Fibroblast of pulmonary artery (primary cell): ENCODE results near the gene TMEM9B.
"Not testable (repeated sequence)": the region's sequence is repeated elsewhere in the genome, so short reads cannot be mapped to it uniquely, and the experiment has no call there.

Experiments
- DNase-seq: peaks from one replicate; pipeline ENCODE4 v3.0.0-alpha.2; 2010; ENCODE audit warnings: low read depth
- H3K4me3 ChIP-seq: replicated peaks from 2 replicates; pipeline ENCODE4 v1.5.1; 2011; ENCODE audit warnings: low read depth, mild to moderate bottlenecking, control low read depth, low read length, moderate library complexity
- TF ChIP-seq, protein P1 (sequence below): IDR thresholded peaks from 2 replicates; pipeline ENCODE4 v1.5.1; 2011; ENCODE audit warnings: mild to moderate bottlenecking, control low read depth, low read length, inconsistent platforms; ENCODE audit errors: missing control alignments

Gene TMEM9B

DNA sequence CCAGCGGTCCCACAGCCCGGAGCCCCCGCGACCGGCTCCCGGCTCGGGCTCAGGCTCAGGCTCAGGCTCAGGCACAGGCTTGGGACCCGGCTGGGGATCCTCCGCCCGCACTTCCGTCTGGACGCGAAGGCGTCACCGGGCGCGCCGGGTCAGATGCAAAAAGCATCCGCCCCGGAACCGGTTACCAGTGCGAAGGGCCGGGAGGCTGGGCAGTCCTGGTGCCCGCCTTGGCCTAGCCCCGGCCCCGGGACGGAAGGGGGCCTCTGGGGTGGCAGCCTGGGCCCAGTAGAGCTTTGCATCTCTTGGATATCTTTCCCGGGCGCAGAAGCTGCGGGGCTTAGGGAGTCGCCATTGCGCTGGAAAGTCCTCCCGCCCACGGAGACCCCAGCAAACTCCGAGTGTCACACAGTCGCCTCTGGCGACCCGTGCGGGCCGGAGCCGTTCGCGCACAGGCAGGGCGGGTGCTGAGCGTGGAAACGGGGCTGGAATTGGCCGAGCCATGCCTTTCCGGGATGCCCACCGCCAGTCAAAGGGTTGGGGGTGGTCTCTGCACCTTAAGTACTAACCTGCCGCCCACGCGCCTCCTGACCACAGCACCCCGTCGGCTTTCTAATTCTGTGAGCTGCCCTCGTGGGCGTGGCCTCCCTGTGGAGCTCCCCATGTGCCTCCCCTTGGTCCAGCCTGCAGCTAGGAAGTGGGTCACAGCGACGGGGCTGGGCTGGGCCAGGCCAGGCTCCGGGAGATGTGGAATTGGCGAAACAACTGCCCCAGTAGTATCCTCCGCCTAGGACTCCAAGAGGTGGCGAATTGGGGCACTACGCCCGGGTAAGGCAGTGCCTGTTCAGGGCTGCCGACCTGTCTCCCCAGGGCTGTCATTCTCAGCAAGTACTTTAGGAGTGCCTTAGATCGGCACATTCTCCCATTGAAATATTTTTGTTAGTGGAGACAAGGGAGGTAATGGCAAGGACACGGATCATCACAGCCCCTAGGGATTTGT is at the start of gene TMEM9B:
TSS of gene TMEM9B (minus strand) at position 119 of the 997 bp plus-strand sequence. CDS start 129 bp downstream, outside the sequence.
- TF ChIP-seq, protein P1, sequence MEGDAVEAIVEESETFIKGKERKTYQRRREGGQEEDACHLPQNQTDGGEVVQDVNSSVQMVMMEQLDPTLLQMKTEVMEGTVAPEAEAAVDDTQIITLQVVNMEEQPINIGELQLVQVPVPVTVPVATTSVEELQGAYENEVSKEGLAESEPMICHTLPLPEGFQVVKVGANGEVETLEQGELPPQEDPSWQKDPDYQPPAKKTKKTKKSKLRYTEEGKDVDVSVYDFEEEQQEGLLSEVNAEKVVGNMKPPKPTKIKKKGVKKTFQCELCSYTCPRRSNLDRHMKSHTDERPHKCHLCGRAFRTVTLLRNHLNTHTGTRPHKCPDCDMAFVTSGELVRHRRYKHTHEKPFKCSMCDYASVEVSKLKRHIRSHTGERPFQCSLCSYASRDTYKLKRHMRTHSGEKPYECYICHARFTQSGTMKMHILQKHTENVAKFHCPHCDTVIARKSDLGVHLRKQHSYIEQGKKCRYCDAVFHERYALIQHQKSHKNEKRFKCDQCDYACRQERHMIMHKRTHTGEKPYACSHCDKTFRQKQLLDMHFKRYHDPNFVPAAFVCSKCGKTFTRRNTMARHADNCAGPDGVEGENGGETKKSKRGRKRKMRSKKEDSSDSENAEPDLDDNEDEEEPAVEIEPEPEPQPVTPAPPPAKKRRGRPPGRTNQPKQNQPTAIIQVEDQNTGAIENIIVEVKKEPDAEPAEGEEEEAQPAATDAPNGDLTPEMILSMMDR: no peak
- peak within 1 kb of the TSS; percentile 90 for H3K4me3 ChIP-seq
- peak; percentile 82 for DNase-seq

DNA sequence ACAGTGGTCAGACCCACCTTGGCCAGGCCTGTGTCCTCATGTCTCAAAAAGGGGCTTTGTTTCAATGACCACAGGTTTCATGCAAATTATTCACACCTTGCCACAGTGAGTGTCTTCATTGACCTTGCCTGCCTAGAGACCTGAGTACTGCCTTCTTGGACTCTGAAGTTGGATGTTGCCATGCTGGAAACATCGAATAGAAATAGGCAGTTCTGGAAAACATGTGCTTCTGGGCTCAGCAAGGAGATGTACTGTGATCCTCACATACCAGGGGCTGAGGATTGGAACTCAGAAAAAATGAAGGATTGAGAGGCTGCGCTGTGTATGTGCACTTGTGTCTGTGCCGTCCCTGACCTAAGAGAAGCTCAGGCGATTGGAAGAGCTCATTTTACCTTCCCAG is 49.1 kb upstream of the TMEM9B start:
- no peak overlapping the region for H3K4me3 ChIP-seq
- DNase-seq: no peak
- TF ChIP-seq, protein P1: no peak

DNA sequence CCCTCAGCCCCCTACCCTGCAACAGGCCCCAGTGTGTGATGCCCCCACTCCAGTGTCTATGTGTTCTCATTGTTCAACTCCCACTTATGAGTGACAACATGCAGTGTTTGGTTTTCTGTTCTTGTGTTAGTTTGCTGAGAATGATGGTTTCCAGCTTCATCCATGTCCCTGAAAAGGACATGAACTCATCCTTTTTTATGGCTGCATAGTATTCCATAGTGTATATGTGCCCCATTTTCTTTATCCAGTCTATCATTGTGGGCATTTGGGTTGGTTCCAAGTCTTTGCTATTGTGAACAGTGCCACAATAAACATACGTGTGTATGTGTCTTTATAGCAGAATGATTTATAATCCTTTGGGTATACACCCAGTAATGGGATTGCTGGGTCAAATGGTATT is 45.3 kb upstream of the TMEM9B start:
- DNase-seq: not testable (repeated sequence)

DNA sequence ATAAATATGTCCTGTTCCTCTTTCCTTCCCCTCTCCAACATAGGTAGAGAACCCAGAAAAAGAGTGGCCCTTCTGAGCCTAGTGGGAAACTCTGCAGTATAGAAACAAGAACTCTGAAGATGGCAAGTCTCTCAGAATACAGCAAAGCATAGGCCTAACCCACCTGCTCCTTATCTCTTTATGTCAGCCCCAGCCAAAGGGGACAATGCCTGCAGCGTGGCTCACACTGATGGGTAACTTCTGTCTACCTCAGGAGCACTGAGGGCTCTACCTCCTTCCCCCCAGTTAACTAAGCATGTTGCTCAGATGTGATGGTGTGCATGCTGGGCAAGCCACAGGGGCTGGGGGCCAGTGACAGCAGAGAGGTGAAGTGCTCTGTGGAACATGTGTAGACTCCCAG is 44.4 kb upstream of the TMEM9B start:
- TF ChIP-seq, protein P1: no peak
- DNase-seq: no peak
- H3K4me3 ChIP-seq: no peak overlapping the region

More for the DNA sequence above, 45.3 kb upstream of the TMEM9B start:
- H3K4me3 ChIP-seq: not testable (repeated sequence)

DNA sequence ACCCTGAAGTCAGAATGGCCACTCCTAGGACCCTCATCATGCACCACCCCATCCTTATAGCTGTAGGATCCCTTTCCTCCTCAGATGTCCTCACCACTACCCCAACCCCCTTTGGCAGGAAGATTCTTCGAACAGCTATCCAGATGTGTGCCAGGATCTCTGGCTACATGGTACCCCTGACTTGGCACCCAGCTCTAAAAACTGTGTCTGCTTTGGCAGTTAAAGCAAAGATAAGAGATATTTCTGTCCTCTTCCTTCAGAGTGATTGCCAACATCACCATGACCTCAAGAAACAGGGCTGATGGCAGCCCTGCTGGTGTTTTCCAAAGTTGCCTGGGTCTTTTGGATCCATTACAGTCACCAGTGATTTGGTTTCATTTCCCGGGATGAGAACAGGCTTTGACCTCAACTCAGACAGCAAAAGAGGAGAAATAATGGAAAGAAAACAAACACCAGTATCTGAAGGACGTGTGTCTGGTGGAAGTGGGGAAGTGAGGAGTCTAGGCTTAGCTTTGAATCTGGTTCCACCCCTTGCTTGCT is 43.8 kb upstream of the TMEM9B start:
- no peak for DNase-seq
- H3K4me3 ChIP-seq: no peak overlapping the region
- TF ChIP-seq, protein P1: no peak

DNA sequence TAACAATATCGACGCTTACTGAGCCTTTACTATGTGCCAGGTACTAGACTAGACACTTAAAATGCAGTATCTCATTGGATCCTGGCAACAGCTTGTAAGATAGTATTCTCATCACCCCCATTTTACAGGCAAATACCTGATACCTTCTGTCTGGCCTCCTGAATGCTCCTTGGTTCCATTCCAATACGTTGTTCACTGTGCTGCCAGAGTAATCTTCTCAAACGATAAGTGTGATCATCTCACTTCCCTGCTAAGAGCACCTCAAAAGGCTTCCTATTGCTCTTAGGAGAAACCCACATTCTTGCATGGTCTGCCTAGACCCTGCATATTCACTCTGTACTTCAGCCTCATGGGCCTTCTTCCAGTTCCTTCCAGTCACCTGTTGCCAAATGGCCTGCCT is 40.8 kb upstream of the TMEM9B start:
- H3K4me3 ChIP-seq: no peak overlapping the region
- TF ChIP-seq, protein P1: no peak
- no peak for DNase-seq

DNA sequence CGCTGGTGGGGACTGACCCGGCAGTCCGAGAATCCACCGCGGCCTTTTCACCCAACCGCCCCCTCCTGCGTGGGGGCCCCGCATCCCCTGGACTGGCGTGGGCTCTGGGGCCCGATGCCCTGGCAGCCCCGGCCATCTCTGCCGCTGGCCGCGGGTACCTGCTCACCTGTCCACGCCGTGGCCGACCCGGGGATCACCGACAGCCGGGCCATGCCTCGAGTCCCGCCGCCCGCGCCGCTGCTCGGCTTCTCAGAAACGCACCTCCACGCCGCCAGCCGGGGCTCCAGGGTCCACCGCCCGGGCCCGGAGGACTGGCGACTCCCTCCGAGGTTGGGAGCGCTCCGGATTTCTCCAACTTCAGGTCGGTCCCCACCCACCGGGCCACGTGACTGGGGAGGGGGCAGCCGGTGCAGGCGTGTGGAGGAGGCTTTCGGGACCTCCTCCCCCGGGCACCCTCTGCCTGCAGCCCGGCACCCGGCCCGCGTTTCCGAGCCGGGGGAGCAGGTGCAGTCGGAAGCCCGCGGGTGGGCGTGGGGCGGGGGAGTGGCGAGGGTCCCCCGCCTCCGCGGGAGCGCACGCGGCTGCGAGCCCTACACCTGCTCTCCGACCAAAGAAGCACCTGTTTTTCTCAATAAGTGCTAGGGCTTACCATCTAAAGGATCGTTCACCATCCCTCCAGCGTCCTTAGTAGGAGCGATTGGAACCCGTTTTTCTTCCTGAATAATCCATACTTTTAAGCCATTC is 40.1 kb upstream of the TMEM9B start:
- DNase-seq: no peak
- TF ChIP-seq, protein P1: no peak
- peak overlapping the region; percentile 38 for H3K4me3 ChIP-seq
